ENCODE measurements around the gene FN3KRP.
"Not testable (repeated sequence)": the region's sequence is repeated elsewhere in the genome, so short reads cannot be mapped to it uniquely, and the experiment has no call there.

Gene FN3KRP

DNA sequence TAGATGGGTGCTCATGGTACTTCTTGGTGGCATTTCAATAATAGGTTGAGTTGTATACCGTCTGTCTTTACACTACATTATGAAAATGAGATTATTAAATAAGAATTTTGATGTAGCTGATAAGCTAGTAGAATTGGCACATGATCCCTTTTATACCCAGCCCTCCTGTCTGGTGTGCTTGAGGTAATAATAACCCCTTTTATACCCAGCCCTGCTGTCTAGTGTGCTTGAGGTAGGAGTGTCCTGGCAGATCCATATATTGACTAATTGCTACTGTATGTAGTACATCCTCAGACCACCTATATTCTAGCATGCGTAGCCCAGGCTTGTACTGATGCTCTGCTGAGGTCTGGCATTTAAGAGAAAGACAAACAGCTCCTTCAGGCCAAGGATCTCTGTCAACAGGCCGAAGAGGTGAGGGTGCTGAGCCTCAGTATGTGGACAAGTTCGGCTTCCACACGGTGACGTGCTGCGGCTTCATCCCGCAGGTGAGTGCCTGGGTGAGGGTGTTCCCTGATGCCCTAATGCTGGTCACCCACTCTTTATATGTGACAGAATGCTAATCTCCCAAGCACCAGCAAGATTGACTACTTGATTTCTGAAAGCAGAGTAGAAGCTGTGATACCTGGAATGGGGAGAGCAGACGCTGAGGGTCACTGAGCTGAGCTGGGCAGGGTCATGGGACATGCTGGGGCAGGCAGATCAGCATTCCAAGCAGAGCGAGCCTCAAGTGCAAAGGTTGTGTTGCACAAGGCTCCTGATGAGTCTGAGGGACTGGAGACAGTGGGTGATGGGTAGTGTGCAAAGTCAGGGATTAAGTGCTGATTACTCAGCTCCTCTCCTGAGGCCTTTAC, 24.6 kb downstream of the FN3KRP start:
- H3K27ac ChIP-seq, result no peak overlapping the region
- no peak for TF ChIP-seq CTCF (IDR thresholded peaks at IDR 0.05; ENCODE audit: low read depth, low read length)
- no peaks in the 10 kb centered on the region for H3K27me3 ChIP-seq (ENCODE audit: insufficient read depth, low read depth, severe bottlenecking)
- peaks cover 69% of the 10 kb centered on the region for H3K36me3 ChIP-seq
- peaks cover 21% of the 10 kb centered on the region for H3K9me3 ChIP-seq (ENCODE audit: severe bottlenecking)
- no peak overlapping the region for H3K4me3 ChIP-seq (ENCODE audit: low read depth, low read length)
- no peak for DNase-seq

GRCh38 chr17:82743344-82744219, 27.1 kb downstream of the FN3KRP start:
- H3K36me3 ChIP-seq, result peaks cover 61% of the 10 kb centered on the region

DNA sequence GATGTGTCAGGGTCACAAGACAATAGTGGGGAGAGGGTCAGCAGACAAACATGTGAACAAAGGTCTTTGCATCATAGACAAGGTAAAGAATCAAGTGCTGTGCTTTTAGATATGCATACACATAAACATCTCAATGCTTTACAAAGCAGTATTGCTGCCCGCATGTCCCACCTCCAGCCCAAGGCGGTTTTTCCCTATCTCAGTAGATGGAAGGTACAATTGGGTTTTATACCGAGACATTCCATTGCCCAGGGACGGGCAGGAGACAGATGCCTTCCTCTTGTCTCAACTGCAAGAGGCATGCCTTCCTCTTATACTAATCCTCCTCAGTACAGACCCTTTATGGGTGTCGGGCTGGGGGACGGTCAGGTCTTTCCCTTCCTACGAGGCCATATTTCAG, 28.2 kb downstream of the FN3KRP start:
- H3K27me3 ChIP-seq (ENCODE audit: insufficient read depth, low read depth, severe bottlenecking); H3K4me3 ChIP-seq (ENCODE audit: low read depth, low read length); DNase-seq: not testable (repeated sequence)
- H3K9me3 ChIP-seq (ENCODE audit: severe bottlenecking), result peaks cover 38% of the 10 kb centered on the region
- H3K27ac ChIP-seq, result peak overlapping the region; percentile 59
- H3K36me3 ChIP-seq, result peaks cover 63% of the 10 kb centered on the region

More at GRCh38 chr17:82743344-82744219, 27.1 kb downstream of the FN3KRP start:
- Histone ChIP-seq H3K9me3 (ENCODE audit: severe bottlenecking) (peaks cover 34% of the 10 kb centered on the region), H3K27ac (peak overlapping the region; percentile 59), H3K27me3 (ENCODE audit: insufficient read depth, low read depth, severe bottlenecking) (no peaks in the 10 kb centered on the region), H3K4me3 (ENCODE audit: low read depth, low read length) (no peak overlapping the region)
- no peak for DNase-seq
- TF ChIP-seq CTCF (IDR thresholded peaks at IDR 0.05; ENCODE audit: low read depth, low read length), result peak; percentile 66

DNA sequence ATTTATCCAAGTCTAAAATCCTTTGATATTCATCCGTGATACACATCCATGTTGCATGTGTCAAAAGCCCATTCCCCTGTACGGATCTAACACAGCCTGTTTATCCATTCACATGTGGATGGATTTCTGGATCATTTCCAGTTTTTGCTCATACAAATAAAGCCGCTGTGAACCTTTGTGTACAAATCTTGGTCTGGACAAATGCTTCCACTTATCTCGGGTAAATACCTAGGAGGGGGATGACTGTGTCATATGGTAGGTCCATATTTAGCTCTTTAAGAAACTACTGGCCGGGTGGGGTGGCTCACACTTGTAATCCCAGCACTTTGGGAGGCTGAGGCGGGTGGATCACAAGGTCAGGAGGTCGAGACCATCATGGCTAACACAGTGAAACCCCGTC, 29.0 kb downstream of the FN3KRP start:
- no peak for TF ChIP-seq CTCF (IDR thresholded peaks at IDR 0.05; ENCODE audit: low read depth, low read length)
- DNase-seq, result no peak

GRCh38 chr17:82748756-82749155, 32.2 kb downstream of the FN3KRP start:
- H3K36me3 ChIP-seq, result peaks cover 35% of the 10 kb centered on the region
- no peak for TF ChIP-seq CTCF (IDR thresholded peaks at IDR 0.05; ENCODE audit: low read depth, low read length)
- DNase-seq, result no peak
- H3K27me3 ChIP-seq (ENCODE audit: insufficient read depth, low read depth, severe bottlenecking), result no peaks in the 10 kb centered on the region
- H3K4me3 ChIP-seq (ENCODE audit: low read depth, low read length), result no peak overlapping the region
- no peak overlapping the region for H3K27ac ChIP-seq
- H3K9me3 ChIP-seq (ENCODE audit: severe bottlenecking), result peaks cover 26% of the 10 kb centered on the region

More for the DNA sequence above, 29.0 kb downstream of the FN3KRP start:
- Histone ChIP-seq H3K4me3 (ENCODE audit: low read depth, low read length) (no peak overlapping the region), H3K27ac (peak overlapping the region; percentile 59), H3K36me3 (peaks cover 55% of the 10 kb centered on the region), H3K27me3 (ENCODE audit: insufficient read depth, low read depth, severe bottlenecking) (no peaks in the 10 kb centered on the region), H3K9me3 (ENCODE audit: severe bottlenecking) (peaks cover 32% of the 10 kb centered on the region)
